Gastrocnemius medialis (tissue), 4 donors: ENCODE results near the gene UCKL1. TPM values are rescaled to one million over a fixed set of nuclear protein-coding genes. Genes with fewer than 3 reads are reported as not detected.
A peak's percentile ranks its signal among the peaks of the same experiment; 100 is the strongest.
"Not testable (repeated sequence)": the region's sequence is repeated elsewhere in the genome, so short reads cannot be mapped to it uniquely, and the experiment has no call there.

Experiments used
- ATAC-seq, 2 donors: fragments of 150-250 bp; one replicate each; pipeline ENCODE4 v1.9.1; 2016
- DNase-seq, 2 donors: peaks; one replicate each; pipeline ENCODE4 v3.0.0-alpha.2; 2019
- H3K27ac ChIP-seq, 4 donors: fragments of 200-600 bp; sonication (generic); 1 replicate in 1 of 4; 2 replicates in 3 of 4; pipeline ENCODE4 v1.5.1; 2016 to 2018; ENCODE audit warnings: mild to moderate bottlenecking in 2 of 4, moderate library complexity in 1 of 4
- H3K27me3 ChIP-seq, 3 donors: fragments of 200-600 bp; sonication (generic) in 2 of 3; 1 replicate in 1 of 3; 2 replicates in 2 of 3; pipeline versions ENCODE4 v1.5.1 to v1.6.0; 2016 to 2019; ENCODE audit warnings: mild to moderate bottlenecking in 1 of 3, moderate library complexity in 1 of 3
- H3K36me3 ChIP-seq, 2 donors: fragments of 200-600 bp; sonication (generic) in 1 of 2; one replicate each; pipeline ENCODE4 v1.5.1; 2017 to 2018
- H3K4me1 ChIP-seq, 2 donors: fragments of 200-600 bp; sonication (generic) in 1 of 2; one replicate each; pipeline ENCODE4 v1.5.1; 2016 to 2017; ENCODE audit warnings: mild to moderate bottlenecking in 2 of 2
- H3K4me3 ChIP-seq, 4 donors: fragments of 200-600 bp; sonication (generic) in 3 of 4; 1 replicate in 1 of 4; 2 replicates in 3 of 4; pipeline ENCODE4 v1.5.1; 2016 to 2019; ENCODE audit warnings: mild to moderate bottlenecking in 2 of 4
- H3K9me3 ChIP-seq, 3 donors: fragments of 200-600 bp; sonication (generic) in 2 of 3; 1 replicate in 1 of 3; 2 replicates in 2 of 3; pipeline ENCODE4 v1.5.1; 2016 to 2019
- POLR2A ChIP-seq, 2 donors: fragments of 450-650 bp; IDR thresholded peaks; one replicate each; pipeline ENCODE4 v1.6.1; 2017; ENCODE audit warnings: antibody characterized with exemption in 2 of 2, mild to moderate bottlenecking in 2 of 2, moderate library complexity in 2 of 2
- in situ Hi-C, 4 donors: fragments of 200-750 bp; cut with MboI; loops; one replicate each; pipeline versions ENCODE4 v1.15.0 to v1.8.0; 2017; ENCODE audit warnings: low sequenced_read_pairs in 4 of 4
- intact Hi-C: fragments of 100-400 bp; cut with DNase I; formaldehyde crosslinking; loops from one replicate; pipeline ENCODE4 v1.15.1; 2023; ENCODE audit warnings: low total_unique reads
- total RNA-seq, 4 donors: library from RNA; depleted of rRNA; stranded (reverse); fragments of >200 nt; gene quantifications; one replicate each; pipeline versions ENCODE4 v1.1.0 to v1.2.3, GENCODE V29; 2016
- TF ChIP-seq, protein P1 (sequence below), 5 experiments: fragments of 450-650 bp in 3 of 5; fragments of 200-600 bp in 2 of 5; sonication (generic) in 2 of 5; IDR thresholded peaks in 4 of 5; conservative IDR thresholded peaks in 1 of 5; 1 replicate in 4 of 5; 2 replicates in 1 of 5; pipeline ENCODE4 v1.5.1; 2016 to 2019; ENCODE audit warnings: antibody characterized with exemption in 5 of 5, mild to moderate bottlenecking in 3 of 5, moderate library complexity in 3 of 5

The UCKL1 gene
- total RNA-seq, 4 donors from 2014 or later, result 22.0 to 46.4 (median 27.1) TPM

GRCh38 chr20:63976980-63977738 lies 20.9 kb upstream of the UCKL1 start:
- Histone ChIP-seq H3K4me3 (no peak overlapping the region), H3K4me1 (peaks cover 16 to 36% of the 10 kb centered on the region in 2 donors), H3K9me3 (no peaks in the 10 kb centered on the region), H3K36me3 (no peaks in the 10 kb centered on the region), H3K27ac (no peak overlapping the region), H3K27me3 (peaks cover 0 to 17% (median 7%) of the 10 kb centered on the region in 3 donors)
- TF ChIP-seq, protein P1, sequence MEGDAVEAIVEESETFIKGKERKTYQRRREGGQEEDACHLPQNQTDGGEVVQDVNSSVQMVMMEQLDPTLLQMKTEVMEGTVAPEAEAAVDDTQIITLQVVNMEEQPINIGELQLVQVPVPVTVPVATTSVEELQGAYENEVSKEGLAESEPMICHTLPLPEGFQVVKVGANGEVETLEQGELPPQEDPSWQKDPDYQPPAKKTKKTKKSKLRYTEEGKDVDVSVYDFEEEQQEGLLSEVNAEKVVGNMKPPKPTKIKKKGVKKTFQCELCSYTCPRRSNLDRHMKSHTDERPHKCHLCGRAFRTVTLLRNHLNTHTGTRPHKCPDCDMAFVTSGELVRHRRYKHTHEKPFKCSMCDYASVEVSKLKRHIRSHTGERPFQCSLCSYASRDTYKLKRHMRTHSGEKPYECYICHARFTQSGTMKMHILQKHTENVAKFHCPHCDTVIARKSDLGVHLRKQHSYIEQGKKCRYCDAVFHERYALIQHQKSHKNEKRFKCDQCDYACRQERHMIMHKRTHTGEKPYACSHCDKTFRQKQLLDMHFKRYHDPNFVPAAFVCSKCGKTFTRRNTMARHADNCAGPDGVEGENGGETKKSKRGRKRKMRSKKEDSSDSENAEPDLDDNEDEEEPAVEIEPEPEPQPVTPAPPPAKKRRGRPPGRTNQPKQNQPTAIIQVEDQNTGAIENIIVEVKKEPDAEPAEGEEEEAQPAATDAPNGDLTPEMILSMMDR (IDR thresholded peaks at IDR 0.05 in 4 of 5, conservative IDR thresholded peaks at IDR 0.05 in 1 of 5), result no peak
- TF ChIP-seq POLR2A (IDR thresholded peaks at IDR 0.05), result no peak
- intact Hi-C loops, result no loop called here
- in situ Hi-C loops, result loop anchor here in 1 of 4 donors (10.0 kb wide), 1 partner anchor 192 kb away; no protein-coding TSS in a partner anchor
- no peak for ATAC-seq
- DNase-seq, result no peak

GRCh38 chr20:63976511-63976910 lies 20.3 kb upstream of the UCKL1 start:
- H3K36me3 ChIP-seq, ATAC-seq, H3K27ac ChIP-seq, H3K4me3 ChIP-seq, intact Hi-C loops, DNase-seq, H3K9me3 ChIP-seq: not testable (repeated sequence)
- in situ Hi-C loops, result loop anchor here in 1 of 4 donors (10.0 kb wide), 1 partner anchor 192 kb away; no protein-coding TSS in a partner anchor
- peaks cover 0 to 17% (median 7%) of the 10 kb centered on the region in 3 donors for H3K27me3 ChIP-seq
- peaks cover 11 to 32% of the 10 kb centered on the region in 2 donors for H3K4me1 ChIP-seq

- Histone ChIP-seq H3K4me1 (peaks cover 0 to 24% of the 10 kb centered on the region in 2 donors), H3K36me3 (no peaks in the 10 kb centered on the region), H3K27ac (no peak overlapping the region), H3K4me3 (no peak overlapping the region), H3K9me3 (no peaks in the 10 kb centered on the region), H3K27me3 (peaks cover 0 to 13% (median 7%) of the 10 kb centered on the region in 3 donors)
- DNase-seq (no peak), ATAC-seq (no peak)
- intact Hi-C loops (loop anchor here (1.0 kb wide), 2 partner anchors 65 to 436 kb away; no protein-coding TSS in a partner anchor), in situ Hi-C loops (loop anchor here in 1 of 4 donors (10.0 kb wide), 1 partner anchor 190 kb away; no protein-coding TSS in a partner anchor)
- TF ChIP-seq POLR2A (IDR thresholded peaks at IDR 0.05), result no peak
- TF ChIP-seq, protein P1 (IDR thresholded peaks at IDR 0.05 in 4 of 5, conservative IDR thresholded peaks at IDR 0.05 in 1 of 5), result no peak
These were observed 18.4 kb upstream of the UCKL1 start for GRCh38 chr20:63974402-63975200.

- Histone ChIP-seq H3K9me3 (no peaks in the 10 kb centered on the region), H3K4me1 (peaks cover 4 to 26% of the 10 kb centered on the region in 2 donors), H3K27ac (peak overlapping the region; percentile 59 to 71 (median 62)), H3K4me3 (peak overlapping the region; percentile 39 to 53 (median 46)), H3K27me3 (peaks cover 0 to 8% (median 4%) of the 10 kb centered on the region in 3 donors), H3K36me3 (no peaks in the 10 kb centered on the region)
- TF ChIP-seq, protein P1 (IDR thresholded peaks at IDR 0.05 in 4 of 5, conservative IDR thresholded peaks at IDR 0.05 in 1 of 5), result peak; percentile 96 to 100 (median 97)
- TF ChIP-seq POLR2A (IDR thresholded peaks at IDR 0.05), result peak in 1 of 2 donors; percentile 35
- in situ Hi-C loops (loop anchor here in 1 of 4 donors (10.0 kb wide), 1 partner anchor 189 kb away; no protein-coding TSS in a partner anchor), intact Hi-C loops (loop anchor here (1.0 kb wide), 3 partner anchors 65 to 436 kb away; no protein-coding TSS in a partner anchor)
- ATAC-seq (peak; percentile 73 to 74), DNase-seq (peak; percentile 69 to 76)
These were observed 17.6 kb upstream of the UCKL1 start for GRCh38 chr20:63973636-63974401.
